ENCODE data around the gene TAAR2.
"Not testable (repeated sequence)": the region's sequence is repeated elsewhere in the genome, so short reads cannot be mapped to it uniquely, and the experiment has no call there.

Gene TAAR2, protein sequence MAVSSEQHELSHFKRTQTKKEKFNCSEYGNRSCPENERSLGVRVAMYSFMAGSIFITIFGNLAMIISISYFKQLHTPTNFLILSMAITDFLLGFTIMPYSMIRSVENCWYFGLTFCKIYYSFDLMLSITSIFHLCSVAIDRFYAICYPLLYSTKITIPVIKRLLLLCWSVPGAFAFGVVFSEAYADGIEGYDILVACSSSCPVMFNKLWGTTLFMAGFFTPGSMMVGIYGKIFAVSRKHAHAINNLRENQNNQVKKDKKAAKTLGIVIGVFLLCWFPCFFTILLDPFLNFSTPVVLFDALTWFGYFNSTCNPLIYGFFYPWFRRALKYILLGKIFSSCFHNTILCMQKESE

DNA sequence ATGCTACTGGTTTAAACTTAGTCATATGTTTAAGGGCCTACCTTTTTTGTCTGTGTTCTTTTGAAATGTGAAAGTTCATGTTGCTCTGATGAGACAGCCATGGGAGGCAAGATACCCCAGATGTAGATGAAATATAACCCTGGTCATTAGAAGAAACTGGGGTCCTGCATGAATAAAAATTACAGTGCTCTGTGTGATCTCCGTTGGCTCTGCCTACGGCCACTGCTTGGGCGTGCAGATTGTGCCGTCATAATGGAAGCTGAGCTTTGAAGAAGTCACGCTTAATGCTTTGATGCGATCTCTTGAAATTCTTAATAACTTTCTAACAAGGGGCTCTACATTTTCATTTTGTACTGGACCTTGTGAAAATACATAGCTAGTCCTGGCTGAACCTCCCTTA, at the start of gene TAAR2:
TSS of gene TAAR2 (minus strand) at position 101 of the 400 bp plus-strand sequence. CDS start at position 101, 0 bp downstream.
- no peak for DNase-seq

DNA sequence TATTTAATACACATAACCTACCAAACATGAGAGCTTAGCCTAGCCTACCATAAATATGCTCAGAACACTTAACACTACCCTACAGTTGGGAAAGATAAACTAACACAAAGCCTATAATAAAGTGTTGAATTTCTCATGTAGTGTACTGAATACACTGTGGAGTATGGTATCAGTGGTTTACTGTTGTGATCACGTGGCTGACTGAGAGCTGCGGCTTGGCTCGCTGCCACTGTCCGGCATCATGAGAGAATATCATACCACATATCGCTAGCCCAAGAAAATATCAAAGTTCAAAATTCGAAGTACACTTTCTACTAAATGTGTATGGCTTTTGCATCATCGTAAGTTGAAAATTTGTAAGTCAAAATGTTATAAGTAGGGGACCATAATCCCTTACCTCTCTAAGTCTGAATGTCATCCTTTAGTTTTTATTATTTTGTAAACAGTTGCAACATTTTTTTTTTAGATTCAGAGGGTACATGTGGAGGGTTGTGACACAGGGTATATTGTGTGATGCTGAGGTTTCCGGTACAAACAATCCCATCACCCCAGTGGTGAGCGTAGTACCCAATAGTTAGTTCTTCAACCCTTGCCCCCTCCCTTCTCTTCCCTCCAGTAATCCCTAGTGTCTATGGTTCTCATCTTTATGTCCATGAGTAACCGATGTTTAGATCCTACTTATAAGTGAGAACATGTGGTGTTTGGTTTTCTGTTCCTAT, 49.5 kb upstream of the TAAR2 start:
- DNase-seq, result peak; percentile 34

DNA sequence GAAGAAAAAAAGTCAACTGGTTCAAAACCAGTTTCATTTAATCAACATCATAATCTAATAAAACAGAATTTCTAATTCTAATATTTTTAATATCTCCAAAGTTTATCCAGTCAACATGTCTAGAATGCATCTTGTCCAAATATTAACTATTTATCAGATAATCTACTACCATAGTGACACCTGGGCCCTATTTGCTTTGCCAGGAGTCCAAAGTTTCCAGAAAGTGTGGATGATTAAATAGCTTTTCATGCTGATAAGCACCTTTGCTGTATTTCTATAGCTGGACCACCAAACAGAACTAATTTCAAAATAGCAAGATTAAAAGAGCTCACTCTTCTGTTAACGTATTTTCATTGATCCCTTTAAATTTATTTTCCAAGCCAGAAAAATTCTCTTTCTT, 47.2 kb upstream of the TAAR2 start:
- no peak for DNase-seq

DNA sequence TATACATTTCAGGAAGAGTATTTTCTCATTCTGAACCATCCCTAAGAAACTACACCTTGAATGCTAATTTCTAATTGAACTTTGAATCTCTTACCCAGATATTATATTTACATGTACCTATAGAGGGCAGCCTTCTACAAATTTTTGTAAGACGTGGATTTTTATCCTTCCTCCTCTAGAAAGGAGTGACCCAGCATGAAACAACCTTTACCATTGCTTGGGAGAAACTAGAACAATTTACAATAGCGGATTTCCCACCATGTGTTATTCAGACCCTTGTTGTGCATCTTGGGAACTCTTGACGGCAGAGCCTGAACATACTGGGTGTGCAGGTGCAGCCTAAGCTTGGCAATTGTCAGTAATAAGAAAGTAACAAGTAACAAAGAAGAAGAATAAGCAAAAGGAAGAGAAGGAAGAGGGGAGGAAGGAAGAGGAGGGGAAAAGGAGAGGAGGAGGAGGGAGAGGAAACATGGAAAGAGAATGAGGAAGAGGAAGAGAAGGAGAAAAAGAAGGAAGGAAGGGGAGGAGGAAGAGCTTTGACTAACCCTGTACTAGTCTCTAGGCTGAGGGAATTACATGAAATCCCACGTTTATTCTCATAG, 45.7 kb upstream of the TAAR2 start:
- peak; percentile 75 for DNase-seq

DNA sequence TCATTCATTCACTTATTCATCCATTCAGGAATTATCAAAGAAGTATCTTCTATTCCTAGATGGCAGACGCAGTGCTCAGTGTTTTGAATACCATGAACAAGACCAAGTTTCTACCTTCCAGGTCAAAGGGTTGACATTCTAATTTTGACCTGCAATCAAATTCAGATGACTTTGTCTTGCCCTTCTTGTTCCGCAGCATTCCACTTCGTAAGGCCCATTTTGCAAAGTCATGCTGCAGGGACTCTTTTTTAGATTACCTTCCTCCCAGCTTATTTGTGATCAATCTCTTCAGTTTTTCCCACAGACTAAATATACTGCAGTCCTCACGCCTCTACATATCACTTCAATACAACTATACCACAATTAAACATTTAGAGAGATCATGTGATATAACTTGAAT, 42.0 kb upstream of the TAAR2 start:
- DNase-seq, result no peak

DNA sequence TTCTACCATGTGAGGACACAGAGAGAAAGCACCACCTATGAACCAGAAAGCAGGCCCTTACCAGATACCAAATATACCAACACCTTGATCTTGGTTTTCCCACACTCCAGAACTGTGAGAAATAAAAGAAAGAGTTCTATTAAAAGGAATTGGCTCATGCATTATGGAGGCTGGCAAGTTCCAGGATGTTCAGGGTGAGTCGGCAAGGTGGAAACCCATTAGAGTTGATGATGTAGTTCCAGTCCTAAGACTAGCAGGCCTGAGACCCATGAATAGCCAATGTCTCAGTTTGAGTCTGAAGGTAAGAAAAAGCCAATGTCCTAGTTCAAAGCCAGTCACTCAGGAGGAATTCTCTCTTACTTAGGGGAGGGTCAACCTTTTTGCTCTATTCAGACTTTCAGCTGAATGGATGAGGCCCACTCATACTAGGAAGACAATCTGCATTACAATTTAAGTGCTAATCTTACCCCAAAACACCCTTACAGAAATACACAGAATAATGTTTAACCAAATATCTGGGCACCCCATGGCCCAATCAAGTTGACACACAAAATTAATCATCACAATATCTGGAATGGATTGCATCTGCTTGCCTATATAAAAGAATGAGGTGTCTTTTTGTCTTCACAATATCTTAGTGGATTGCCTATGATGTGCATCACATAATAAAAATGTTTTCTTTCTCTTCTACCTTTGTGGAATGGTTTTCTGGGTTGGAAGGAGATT, 40.4 kb upstream of the TAAR2 start:
- DNase-seq, result no peak

DNA sequence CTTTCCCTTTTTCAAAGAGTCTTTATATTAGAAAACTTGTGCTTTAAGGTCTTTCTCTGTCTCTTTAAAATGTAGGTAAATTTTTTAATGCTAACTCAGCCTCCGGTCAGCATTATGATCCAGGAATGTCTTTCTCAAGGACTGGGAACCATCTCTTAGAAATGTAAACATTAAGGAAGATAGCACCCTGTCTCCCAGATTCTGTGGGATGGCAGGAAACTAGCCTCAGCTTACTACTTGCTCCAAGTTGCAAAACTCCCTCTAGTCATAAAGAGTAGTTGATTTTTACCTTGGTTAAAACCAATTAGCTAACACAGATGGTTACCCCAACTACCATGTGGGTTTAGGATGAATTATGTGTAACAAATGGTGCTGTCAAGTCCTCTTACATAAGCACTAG, 39.6 kb upstream of the TAAR2 start:
- no peak for DNase-seq

DNA sequence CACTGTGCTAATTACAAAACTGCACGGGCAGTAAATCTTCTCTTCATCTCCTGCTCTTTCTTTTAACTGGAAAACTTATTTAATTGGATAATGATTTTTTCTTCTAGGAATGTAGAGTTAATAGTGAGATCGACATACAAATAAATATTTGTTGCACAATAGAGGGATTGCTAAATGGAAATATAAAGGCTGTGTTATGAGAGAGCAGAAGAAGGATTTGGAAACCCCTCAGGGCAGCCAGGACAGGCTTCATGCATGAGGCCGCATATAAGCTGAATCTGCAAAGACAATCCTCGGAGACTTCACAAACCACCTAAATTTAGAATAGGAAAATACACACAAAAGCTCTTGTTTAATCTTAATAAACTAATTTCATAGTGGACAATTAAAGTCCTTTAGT, 37.8 kb upstream of the TAAR2 start:
- no peak for DNase-seq

DNA sequence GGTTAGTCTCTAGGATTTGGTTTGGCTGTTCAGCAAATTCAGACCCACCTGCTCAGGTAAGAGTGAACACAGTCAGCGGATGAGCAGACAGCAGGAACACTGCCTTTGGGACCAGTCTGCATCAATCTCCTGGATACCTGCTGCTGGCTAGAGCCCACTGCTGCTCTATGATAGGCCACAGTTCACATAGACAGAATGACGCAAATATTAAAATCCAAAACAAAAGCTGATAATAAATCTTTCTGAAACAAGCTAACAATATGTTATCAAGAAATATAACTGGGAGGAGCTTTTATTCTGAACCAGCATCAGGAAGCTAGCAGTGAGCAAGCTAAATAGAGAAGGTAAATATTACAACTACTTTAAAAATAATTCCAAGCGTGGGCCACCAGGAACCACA, 35.0 kb upstream of the TAAR2 start, which contains the start of gene TAAR1:
TSS of gene TAAR1 (minus strand) at position 101 of the 400 bp plus-strand sequence. CDS start 13,179 bp downstream, outside the sequence.
- no peak for DNase-seq

DNA sequence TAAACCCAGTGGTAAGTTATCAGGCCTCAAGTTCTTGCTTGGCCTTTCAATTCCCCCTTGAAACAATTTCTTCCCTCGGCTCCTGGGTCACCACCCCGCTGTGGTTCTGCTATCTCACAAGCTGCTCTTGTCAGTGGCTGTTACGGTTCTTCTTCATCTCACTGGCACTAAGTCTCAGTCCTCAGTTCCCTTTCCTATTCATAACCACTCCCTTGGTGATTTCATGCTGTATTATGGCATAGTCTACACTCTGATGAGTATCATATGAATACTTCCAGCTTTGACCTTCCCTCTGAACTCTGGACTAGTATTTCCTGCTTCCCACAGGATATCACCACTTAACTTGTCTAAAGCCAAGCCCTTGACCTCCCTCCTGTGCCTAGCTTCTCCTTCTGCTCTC, 27.0 kb upstream of the TAAR2 start:
- DNase-seq, result peak; percentile 28

DNA sequence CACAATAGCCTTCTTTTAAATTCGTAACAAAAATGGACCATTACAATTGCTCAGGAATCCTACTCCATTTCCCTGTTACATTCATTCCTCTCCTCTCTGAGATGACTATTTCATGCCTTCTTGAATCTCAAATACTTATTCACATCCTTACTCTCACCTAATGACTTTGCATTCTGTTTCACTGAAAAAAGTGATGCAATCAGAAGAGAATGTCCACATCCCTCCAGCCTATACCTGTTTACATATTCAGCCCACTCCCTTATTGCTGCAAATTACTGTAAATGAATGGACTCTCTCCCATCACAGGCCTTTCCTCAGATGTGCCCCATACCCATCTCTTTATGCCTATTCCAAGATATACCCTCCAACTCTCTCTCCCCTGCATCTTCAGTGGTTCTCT, 26.4 kb upstream of the TAAR2 start:
- peak; percentile 15 for DNase-seq

DNA sequence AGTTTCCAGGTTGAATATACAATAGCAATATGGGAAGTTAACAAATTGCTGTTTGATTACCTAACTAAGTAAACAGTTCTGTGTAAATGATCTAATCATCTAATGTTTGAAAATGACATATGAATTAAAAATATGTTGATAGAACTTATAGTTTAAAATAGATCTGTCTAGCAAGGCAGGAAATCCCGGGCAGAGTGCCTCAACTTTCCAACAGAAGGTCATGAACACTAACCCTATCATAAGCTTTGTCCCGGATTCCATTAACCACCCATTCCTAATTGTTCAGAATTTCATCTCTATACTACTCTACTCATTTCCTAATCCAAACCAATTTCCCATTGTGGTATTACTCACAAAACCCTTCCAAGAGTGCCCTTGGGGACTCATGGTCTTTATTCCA, 24.8 kb upstream of the TAAR2 start:
- DNase-seq, result no peak

DNA sequence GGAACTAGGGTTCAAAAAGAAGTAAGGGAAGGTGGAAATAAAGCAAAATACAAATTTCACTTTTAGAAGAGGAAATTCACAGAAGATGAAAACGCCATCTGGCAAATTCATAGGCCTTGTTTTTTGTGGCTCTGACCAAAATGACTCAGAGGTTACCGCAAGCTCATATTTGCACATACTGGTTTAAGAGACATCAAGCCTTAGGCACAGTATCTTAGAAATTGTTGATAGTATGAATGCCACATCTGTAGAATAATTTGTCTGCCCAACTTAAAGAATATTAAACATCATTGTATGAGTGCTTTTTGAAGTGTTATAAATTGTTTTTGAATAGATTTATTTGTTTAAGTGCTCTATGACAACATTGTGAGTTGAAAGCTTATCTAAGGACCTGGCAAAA, 24.3 kb upstream of the TAAR2 start:
- DNase-seq, result peak; percentile 58

DNA sequence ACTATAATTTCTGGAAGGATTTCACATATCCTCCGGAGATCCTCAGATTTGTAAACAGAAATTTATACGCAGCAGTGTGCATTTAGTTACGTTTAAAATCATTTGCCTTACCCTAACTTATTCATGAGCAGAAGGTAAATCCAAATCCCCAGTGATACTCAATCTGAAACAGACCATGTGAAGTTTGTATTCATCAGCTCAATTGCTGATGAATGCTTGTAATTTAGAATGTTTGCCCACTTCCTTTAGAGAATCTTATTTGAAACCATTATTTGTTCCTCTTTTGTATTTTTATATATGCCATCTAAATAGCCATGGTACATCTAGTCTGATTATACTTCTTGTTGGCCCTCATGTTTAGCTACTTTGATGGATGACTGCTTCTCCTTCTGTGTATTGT, 19.5 kb upstream of the TAAR2 start:
- DNase-seq, result no peak

DNA sequence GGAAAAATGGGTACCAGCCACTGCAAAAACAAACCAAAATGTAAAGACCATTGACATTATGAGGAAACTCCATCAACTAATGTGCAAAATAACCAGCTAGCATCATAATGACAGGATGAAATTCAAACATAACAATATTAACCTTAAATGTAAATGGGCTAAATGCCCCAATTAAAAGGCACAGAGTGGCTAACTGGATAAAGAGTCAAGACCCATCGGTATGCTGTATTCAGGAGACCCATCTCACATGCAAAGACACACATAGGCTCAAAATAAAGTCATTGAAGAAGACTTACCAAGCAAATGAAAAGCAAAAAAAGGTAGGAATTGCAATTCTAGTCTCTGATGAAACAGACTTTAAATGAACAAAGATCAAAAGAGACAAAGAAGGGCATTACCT, 13.1 kb upstream of the TAAR2 start:
- not testable (repeated sequence) for DNase-seq

DNA sequence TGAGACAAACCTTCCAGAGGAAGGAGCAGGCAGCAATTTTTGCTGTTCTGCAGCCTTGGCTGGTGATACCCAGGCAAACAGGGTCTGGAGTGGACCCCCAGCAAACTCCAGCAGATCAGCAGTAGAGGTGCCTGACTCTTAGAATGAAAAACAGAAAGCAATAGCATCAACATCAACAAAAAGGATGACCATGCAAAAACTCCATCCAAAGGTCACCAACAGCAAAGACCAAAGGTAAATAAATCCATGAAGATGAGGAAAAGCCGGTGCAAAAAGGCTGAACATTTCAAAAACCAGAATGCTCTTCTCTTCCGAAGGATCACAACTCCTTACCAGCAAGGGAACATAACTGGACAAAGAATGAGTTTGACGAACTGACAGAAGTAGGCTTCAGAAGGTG, 11.8 kb upstream of the TAAR2 start:
- DNase-seq, result not testable (repeated sequence)

DNA sequence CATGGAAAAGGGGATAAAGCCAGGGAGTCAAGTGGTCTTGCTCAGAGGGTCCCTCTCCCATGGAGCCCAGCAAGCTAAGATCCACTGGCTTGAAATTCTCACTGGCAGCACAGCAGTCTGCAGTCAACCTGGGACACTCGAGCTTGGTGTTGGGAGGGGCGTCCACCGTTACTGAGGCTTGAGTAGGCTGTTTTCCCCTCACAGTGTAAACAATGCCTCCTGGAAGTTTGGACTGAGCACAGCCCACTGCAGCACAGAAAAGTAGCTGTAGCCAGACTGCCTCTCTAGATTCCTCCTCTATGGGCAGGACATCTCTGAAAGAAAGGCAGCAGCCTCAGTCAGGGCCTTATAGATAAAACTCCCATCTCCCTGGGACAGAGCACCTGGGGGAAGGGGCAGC, 11.2 kb upstream of the TAAR2 start:
- DNase-seq, result not testable (repeated sequence)

DNA sequence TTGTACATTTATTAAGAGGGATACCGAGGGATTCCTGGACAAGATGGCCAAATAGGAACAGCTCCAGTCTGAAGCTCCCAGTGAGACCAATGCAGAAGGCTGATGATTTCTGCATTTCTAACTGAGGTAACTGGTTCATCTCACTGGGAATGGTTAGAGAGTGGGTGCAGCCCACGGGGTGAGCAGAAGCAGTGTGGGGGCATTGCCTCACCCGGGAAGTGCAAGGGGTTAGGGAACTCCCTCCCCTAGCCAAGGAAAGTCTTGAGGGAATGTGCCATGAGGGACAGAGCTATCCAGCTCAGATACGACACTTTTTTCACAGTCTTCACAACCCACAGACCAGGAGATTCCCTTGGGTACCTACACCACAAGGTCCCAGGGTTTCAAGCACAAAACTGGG, 10.7 kb upstream of the TAAR2 start:
- DNase-seq, result no peak

DNA sequence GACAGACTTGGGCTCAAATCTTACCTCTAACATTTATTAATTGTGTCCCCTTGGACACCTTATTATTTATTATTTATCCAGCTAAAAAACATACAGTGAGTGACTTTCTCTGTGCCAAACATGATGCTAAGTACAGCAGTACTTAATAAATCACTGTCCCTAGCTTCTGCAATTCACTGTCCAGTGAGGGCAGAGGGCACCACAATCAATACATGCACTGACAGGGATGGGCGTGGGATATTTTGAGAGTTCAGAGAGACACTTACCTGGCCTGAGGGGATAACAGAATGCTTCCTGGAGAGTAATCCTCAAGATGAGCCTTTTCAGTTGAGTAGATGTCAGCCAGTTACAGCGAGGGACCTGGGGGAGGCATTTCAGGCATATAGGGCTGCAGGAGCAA, 9.3 kb upstream of the TAAR2 start:
- DNase-seq, result no peak

DNA sequence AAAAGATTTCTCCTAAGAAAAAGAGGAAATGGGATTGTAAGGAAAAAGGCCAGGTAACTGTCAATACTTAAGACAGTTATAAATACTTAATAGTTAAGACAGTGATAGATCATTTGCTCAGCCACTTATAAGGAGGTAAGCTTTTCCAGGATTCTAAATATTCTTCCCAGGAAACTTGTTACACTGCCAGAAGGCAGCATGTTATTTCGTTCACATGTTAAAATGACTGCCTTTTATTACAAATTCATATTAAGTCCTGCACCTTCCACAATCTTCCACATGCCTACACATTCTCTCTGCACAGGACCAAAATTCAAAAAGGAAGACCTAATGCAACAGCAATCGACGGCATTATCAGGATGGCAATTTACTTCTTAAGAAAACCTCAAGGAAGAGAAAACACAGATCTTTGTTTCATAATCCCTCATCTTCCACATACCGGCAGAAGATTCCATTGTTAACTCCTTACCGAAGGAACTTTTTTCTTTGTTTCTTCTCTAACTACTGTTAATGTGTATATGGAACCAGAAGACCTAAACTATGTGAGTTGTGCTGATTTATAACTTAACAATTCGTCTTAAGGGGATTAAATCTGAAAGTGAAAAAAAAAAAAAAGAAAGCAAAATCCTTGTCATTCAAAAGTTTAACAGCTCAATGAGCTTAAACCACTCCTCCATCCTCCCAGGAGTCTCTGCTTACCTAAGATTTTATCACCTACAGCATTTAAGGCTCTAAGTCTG, 799 bp downstream of the TAAR2 start:
- DNase-seq, result no peak

DNA sequence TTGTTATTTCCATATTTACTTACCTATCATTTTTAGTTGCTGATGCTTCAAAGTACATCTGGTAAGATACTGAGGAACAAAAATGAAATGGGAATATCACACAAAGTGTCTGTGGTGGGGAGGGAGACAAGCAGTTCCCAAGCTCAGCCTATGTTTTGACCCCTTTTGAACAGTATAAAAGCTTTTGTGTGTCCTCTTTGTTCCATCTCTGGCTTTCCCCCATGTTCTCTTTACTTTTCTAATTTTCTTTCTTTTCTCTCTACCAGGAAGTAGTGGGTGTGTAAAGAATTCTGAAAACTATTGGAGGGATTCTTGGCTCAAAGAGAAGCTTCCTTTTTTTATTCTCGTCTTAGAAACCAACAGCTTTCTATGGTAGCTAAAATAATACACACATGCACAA, 7.4 kb downstream of the TAAR2 start:
- no peak for DNase-seq

DNA sequence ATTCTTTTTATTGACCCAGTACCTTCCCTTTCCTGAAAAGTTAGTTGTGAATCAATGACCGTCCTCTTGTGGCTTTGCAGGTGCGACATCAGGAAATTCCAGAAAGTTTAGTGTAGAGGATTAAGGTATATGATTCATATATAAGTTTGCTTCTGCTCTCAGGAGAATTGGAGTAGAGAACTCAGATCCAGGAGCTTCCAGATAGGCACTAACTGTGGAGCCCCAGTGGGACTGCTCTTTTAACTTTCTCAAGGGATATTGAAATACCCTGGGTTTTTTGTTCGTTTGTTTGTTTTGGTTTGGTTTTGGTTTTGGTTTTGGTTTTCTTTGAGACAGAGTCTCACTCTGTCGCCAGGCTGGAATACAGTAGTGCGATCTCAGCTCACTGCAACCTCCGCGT, 9.5 kb downstream of the TAAR2 start:
- no peak for DNase-seq
